GM18526 (cell line): ENCODE data around the gene TRABD2A.

Experiments
- POLR2A ChIP-seq: IDR thresholded peaks from 3 replicates; pipeline ENCODE4 v1.6.1; 2011; ENCODE audit not compliant: insufficient read length; ENCODE audit errors: extremely low read depth

The TRABD2A gene

GRCh38 chr2:84870306-84870705 is 10.6 kb downstream of the TRABD2A start:
- no peak for TF ChIP-seq POLR2A

GRCh38 chr2:84866122-84866521 is 14.8 kb downstream of the TRABD2A start:
- no peak for TF ChIP-seq POLR2A

- TF ChIP-seq POLR2A, result no peak
These were observed 15.6 kb downstream of the TRABD2A start for GRCh38 chr2:84865181-84865783.

- no peak for TF ChIP-seq POLR2A
These were observed 18.9 kb downstream of the TRABD2A start for GRCh38 chr2:84862006-84862405.

GRCh38 chr2:84861539-84861938 is 19.3 kb downstream of the TRABD2A start:
- TF ChIP-seq POLR2A, result no peak

- no peak for TF ChIP-seq POLR2A
These were observed 21.9 kb downstream of the TRABD2A start for GRCh38 chr2:84858937-84859336.

GRCh38 chr2:84858123-84858522 is 22.8 kb downstream of the TRABD2A start:
- no peak for TF ChIP-seq POLR2A

GRCh38 chr2:84857566-84857965 is 23.3 kb downstream of the TRABD2A start:
- TF ChIP-seq POLR2A, result no peak

GRCh38 chr2:84856787-84857186 is 24.1 kb downstream of the TRABD2A start:
- TF ChIP-seq POLR2A, result no peak

GRCh38 chr2:84855731-84856130 is 25.2 kb downstream of the TRABD2A start:
- TF ChIP-seq POLR2A, result no peak

GRCh38 chr2:84854850-84855249 is 26.0 kb downstream of the TRABD2A start:
- no peak for TF ChIP-seq POLR2A

GRCh38 chr2:84851876-84852275 is 29.0 kb downstream of the TRABD2A start:
- no peak for TF ChIP-seq POLR2A

GRCh38 chr2:84850471-84850870 is 30.4 kb downstream of the TRABD2A start:
- no peak for TF ChIP-seq POLR2A

- TF ChIP-seq POLR2A, result no peak
These were observed 31.5 kb downstream of the TRABD2A start for GRCh38 chr2:84849271-84849952.

GRCh38 chr2:84847326-84848050 is 33.4 kb downstream of the TRABD2A start:
- TF ChIP-seq POLR2A, result no peak

GRCh38 chr2:84846741-84847142 is 34.1 kb downstream of the TRABD2A start:
- TF ChIP-seq POLR2A, result no peak
